ENCODE data around the gene EYA2. TPM values are rescaled to one million over a fixed set of nuclear protein-coding genes. Genes with fewer than 3 reads are reported as not detected.
A peak's percentile ranks its signal among the peaks of the same experiment; 100 is the strongest.

The EYA2 gene
- total RNA-seq, 3 donors from 2014 or later (not counting 1 experiment from before 2014, with no cell fraction given) = 0.30 TPM; not detected in 2

DNA sequence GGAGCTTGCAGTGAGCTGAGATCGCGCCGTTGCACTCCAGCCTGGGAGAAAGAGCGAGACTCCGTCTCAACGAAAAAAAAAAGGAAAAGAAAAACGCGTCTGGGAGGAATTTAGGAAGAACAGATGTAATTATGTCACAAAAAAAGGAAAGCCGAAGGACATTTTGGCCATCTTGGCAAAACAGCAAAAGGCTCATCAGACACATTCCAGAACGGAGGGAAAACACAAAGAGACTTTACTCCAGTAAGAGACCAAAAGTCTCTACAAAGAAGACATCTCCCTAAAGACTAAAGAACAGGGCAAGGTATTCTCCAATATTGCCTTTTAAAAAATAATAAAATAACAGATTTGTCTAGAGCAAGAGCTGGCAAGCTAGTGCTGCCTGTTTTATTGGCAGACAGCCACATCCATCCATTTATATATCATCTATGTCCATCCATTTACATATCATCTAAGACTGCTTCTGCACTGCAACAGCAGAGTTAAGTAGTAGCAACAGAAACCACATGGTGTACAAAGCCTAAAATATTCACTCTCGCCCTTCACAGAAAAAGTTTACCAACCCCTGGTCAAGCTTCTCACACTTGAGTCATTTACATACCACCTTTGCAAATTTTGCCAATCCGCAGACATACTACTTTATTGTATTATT is 328.0 kb downstream of the EYA2 start:
- DNase-seq = no peak
- Histone ChIP-seq H3K27ac (ENCODE audit: low read length) (no peak overlapping the region), H3K4me3 (ENCODE audit: low read length) (no peak overlapping the region), H3K9me3 (ENCODE audit: control insufficient read depth, insufficient read depth, low read length) (no peaks in the 10 kb centered on the region), H3K4me1 (ENCODE audit: control insufficient read depth, insufficient read depth, low read length) (no peaks in the 10 kb centered on the region), H3K36me3 (ENCODE audit: control insufficient read depth, insufficient read depth, low read length) (peaks cover 75% of the 10 kb centered on the region), H3K27me3 (ENCODE audit: control insufficient read depth, insufficient read depth, low read length) (no peaks in the 10 kb centered on the region)
- Mint-ChIP-seq H3K4me3 (no peak overlapping the region), H3K36me3 (peaks cover 10% of the 10 kb centered on the region), H3K4me1 (peaks cover 11 to 13% of the 10 kb centered on the region in 2 donors), H3K27ac (peak overlapping the region in 1 of 2 donors; percentile 59), H3K9me3 (no peaks in the 10 kb centered on the region), H3K27me3 (ENCODE audit: low read depth in 2 of 2) (no peaks in the 10 kb centered on the region)
- no peak for ATAC-seq
- TF ChIP-seq, protein P1, sequence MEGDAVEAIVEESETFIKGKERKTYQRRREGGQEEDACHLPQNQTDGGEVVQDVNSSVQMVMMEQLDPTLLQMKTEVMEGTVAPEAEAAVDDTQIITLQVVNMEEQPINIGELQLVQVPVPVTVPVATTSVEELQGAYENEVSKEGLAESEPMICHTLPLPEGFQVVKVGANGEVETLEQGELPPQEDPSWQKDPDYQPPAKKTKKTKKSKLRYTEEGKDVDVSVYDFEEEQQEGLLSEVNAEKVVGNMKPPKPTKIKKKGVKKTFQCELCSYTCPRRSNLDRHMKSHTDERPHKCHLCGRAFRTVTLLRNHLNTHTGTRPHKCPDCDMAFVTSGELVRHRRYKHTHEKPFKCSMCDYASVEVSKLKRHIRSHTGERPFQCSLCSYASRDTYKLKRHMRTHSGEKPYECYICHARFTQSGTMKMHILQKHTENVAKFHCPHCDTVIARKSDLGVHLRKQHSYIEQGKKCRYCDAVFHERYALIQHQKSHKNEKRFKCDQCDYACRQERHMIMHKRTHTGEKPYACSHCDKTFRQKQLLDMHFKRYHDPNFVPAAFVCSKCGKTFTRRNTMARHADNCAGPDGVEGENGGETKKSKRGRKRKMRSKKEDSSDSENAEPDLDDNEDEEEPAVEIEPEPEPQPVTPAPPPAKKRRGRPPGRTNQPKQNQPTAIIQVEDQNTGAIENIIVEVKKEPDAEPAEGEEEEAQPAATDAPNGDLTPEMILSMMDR (IDR thresholded peaks at IDR 0.05) = no peak
- WGBS (ENCODE audit: insufficient coverage) = 94% methylated on average over 11 of the region's 12 CpGs
- intact Hi-C loops (cut with micrococcal nuclease) = no loop called here

DNA sequence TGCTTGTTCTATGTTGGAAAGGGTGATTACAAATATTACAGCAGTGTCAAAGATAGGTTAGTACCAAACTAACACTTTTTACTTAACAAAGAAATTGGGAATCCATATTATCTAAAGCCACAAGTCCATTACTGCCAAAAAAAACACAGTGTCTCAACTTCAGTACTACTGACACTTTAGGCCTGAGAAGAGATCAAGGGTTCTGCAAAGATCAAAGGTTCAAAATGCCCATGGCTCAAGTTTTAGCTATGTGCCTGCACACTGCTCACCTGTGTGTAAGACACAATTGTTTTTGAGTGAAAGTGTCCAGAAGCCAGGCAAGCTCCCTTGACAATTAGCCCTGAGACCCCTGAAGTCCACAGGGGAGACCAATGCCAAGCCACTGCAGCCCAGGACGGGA is 329.3 kb downstream of the EYA2 start:
- no peak overlapping the region for H3K27ac Mint-ChIP-seq
- ATAC-seq = no peak
- Histone ChIP-seq H3K9me3 (ENCODE audit: control insufficient read depth, insufficient read depth, low read length) (no peaks in the 10 kb centered on the region), H3K27me3 (ENCODE audit: control insufficient read depth, insufficient read depth, low read length) (no peaks in the 10 kb centered on the region), H3K4me1 (ENCODE audit: control insufficient read depth, insufficient read depth, low read length) (no peaks in the 10 kb centered on the region), H3K4me3 (ENCODE audit: low read length) (no peak overlapping the region), H3K36me3 (ENCODE audit: control insufficient read depth, insufficient read depth, low read length) (peaks cover 75% of the 10 kb centered on the region), H3K27ac (ENCODE audit: low read length) (no peak overlapping the region)
- intact Hi-C loops (cut with micrococcal nuclease) = no loop called here
- TF ChIP-seq, protein P1 (IDR thresholded peaks at IDR 0.05) = no peak
- WGBS (ENCODE audit: insufficient coverage) = 93% methylated on average over 1 of the region's 1 CpG
- H3K4me3 Mint-ChIP-seq = no peak overlapping the region
- peaks cover 10% of the 10 kb centered on the region for H3K36me3 Mint-ChIP-seq
- no peaks in the 10 kb centered on the region for H3K9me3 Mint-ChIP-seq
- no peaks in the 10 kb centered on the region for H3K27me3 Mint-ChIP-seq (ENCODE audit: low read depth in 2 of 2)
- H3K4me1 Mint-ChIP-seq = peaks cover 7 to 11% of the 10 kb centered on the region in 2 donors
- no peak for DNase-seq

GRCh38 chr20:47224300-47224791 is 329.7 kb downstream of the EYA2 start:
- DNase-seq (no peak), ATAC-seq (no peak)
- Histone ChIP-seq H3K27me3 (ENCODE audit: control insufficient read depth, insufficient read depth, low read length) (no peaks in the 10 kb centered on the region), H3K9me3 (ENCODE audit: control insufficient read depth, insufficient read depth, low read length) (no peaks in the 10 kb centered on the region), H3K4me1 (ENCODE audit: control insufficient read depth, insufficient read depth, low read length) (no peaks in the 10 kb centered on the region), H3K36me3 (ENCODE audit: control insufficient read depth, insufficient read depth, low read length) (peaks cover 78% of the 10 kb centered on the region), H3K4me3 (ENCODE audit: low read length) (no peak overlapping the region), H3K27ac (ENCODE audit: low read length) (no peak overlapping the region)
- TF ChIP-seq, protein P1 (IDR thresholded peaks at IDR 0.05) = no peak
- Mint-ChIP-seq H3K27ac (peak overlapping the region; percentile 4 to 74), H3K27me3 (ENCODE audit: low read depth in 2 of 2) (no peaks in the 10 kb centered on the region), H3K4me3 (no peak overlapping the region), H3K9me3 (no peaks in the 10 kb centered on the region), H3K4me1 (peaks cover 7 to 11% of the 10 kb centered on the region in 2 donors), H3K36me3 (peaks cover 10% of the 10 kb centered on the region)
- 97% methylated on average over 11 of the region's 11 CpGs for whole genome bisulfite sequencing (ENCODE audit: insufficient coverage)
- intact Hi-C loops (cut with micrococcal nuclease) = no loop called here

GRCh38 chr20:47224857-47225256 is 330.2 kb downstream of the EYA2 start:
- H3K27me3 Mint-ChIP-seq (ENCODE audit: low read depth in 2 of 2) = no peaks in the 10 kb centered on the region
- H3K9me3 Mint-ChIP-seq = no peaks in the 10 kb centered on the region
- no peak overlapping the region for H3K4me3 ChIP-seq (ENCODE audit: low read length)
- no peak for DNase-seq
- H3K36me3 Mint-ChIP-seq = peaks cover 10% of the 10 kb centered on the region
- no peaks in the 10 kb centered on the region for H3K9me3 ChIP-seq (ENCODE audit: control insufficient read depth, insufficient read depth, low read length)
- no peaks in the 10 kb centered on the region for H3K4me1 ChIP-seq (ENCODE audit: control insufficient read depth, insufficient read depth, low read length)
- TF ChIP-seq, protein P1 (IDR thresholded peaks at IDR 0.05) = no peak
- ATAC-seq = no peak
- H3K4me3 Mint-ChIP-seq = no peak overlapping the region
- intact Hi-C loops (cut with micrococcal nuclease) = no loop called here
- H3K36me3 ChIP-seq (ENCODE audit: control insufficient read depth, insufficient read depth, low read length) = peaks cover 77% of the 10 kb centered on the region
- peaks cover 7 to 8% of the 10 kb centered on the region in 2 donors for H3K4me1 Mint-ChIP-seq
- H3K27ac ChIP-seq (ENCODE audit: low read length) = no peak overlapping the region
- peak overlapping the region; percentile 4 to 74 for H3K27ac Mint-ChIP-seq
- no peaks in the 10 kb centered on the region for H3K27me3 ChIP-seq (ENCODE audit: control insufficient read depth, insufficient read depth, low read length)
- 100% methylated on average over 2 of the region's 4 CpGs for WGBS (ENCODE audit: insufficient coverage)

Measured in natural killer cell (primary cell).